VCaP (cell line): Measurements from ENCODE around the gene SAC3D1.

Source experiments
- H3K27ac ChIP-seq: fragments of 450-650 bp; 2 replicates; pipeline ENCODE4 v1.5.1; 2017
- TF ChIP-seq, protein P1 (sequence below): fragments of 450-650 bp; conservative IDR thresholded peaks from 2 replicates; pipeline ENCODE4 v1.5.1; 2017; ENCODE audit warnings: mild to moderate bottlenecking, moderate library complexity

SAC3D1 gene

DNA sequence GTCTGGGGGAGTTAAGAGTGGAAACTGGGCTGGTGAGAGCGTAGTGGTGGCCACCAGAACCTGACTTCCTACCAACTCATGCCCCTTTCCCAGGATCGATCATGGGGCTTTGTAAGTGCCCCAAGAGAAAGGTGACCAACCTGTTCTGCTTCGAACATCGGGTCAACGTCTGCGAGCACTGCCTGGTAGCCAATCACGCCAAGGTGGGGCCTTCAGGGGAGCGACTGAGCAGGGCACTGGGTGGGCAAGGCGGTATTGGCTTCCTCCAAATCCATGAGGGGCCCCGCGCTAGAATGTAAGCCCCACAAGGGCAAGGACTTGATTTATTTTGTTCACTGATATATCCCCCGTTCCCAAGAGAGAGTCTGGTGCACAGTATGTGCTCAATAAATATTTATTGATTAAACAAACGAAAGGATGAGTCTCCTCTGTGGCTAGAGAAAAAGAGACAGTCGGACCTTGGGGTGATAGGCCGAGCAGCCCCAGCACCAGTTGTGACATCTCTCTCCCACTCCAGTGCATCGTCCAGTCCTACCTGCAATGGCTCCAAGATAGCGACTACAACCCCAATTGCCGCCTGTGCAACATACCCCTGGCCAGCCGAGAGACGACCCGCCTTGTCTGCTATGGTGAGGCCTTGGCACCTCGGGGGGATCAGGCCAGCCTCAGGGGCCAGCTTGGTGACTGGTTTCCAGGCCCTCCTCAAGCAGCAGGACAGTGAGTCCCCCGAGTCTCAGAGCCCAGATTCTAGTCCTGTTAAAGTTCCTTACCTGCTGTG is 43.8 kb downstream of the SAC3D1 start:
- TF ChIP-seq, protein P1, sequence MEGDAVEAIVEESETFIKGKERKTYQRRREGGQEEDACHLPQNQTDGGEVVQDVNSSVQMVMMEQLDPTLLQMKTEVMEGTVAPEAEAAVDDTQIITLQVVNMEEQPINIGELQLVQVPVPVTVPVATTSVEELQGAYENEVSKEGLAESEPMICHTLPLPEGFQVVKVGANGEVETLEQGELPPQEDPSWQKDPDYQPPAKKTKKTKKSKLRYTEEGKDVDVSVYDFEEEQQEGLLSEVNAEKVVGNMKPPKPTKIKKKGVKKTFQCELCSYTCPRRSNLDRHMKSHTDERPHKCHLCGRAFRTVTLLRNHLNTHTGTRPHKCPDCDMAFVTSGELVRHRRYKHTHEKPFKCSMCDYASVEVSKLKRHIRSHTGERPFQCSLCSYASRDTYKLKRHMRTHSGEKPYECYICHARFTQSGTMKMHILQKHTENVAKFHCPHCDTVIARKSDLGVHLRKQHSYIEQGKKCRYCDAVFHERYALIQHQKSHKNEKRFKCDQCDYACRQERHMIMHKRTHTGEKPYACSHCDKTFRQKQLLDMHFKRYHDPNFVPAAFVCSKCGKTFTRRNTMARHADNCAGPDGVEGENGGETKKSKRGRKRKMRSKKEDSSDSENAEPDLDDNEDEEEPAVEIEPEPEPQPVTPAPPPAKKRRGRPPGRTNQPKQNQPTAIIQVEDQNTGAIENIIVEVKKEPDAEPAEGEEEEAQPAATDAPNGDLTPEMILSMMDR = no peak

DNA sequence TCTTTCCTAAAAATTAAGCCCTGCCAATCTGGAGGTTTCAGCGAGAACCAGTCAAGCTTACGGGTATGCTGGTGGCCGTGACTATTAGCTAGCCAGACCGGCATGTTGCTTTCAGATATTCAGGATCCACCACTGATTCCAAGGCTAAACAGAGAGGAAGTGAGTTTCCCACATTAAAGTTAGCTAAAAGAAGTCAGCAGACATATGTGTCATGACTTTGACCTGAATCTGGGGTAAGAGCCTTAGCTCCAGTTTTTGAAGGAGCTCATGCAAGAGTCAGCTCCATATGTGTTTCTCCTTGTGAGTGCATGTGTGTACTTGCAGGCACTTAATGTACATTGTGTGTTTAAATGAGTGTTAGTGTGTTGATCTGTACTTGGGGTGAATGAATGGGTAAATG is 44.4 kb downstream of the SAC3D1 start:
- TF ChIP-seq, protein P1 = no peak
- no peak overlapping the region for H3K27ac ChIP-seq

More for the DNA sequence above, 43.8 kb downstream of the SAC3D1 start:
- peak overlapping the region; percentile 82 for H3K27ac ChIP-seq

DNA sequence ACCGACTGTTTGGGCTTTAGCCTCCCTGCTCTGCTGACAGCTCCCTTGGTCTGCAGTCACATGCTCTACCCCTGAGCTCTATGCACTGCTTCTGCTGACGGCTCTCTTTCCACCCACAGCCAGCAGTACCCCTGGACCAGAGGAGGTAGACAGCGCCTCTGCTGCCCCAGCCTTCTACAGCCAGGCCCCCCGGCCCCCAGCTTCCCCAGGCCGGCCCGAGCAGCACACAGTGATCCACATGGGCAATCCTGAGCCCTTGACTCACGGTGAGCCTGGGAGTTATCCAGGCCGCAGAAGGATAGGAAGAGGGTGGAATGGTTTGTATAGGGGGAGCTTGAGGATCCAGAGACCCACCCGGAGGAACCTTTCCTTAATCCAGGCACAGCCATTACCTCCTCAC is 45.8 kb downstream of the SAC3D1 start:
- H3K27ac ChIP-seq = no peak overlapping the region
- TF ChIP-seq, protein P1 = no peak

DNA sequence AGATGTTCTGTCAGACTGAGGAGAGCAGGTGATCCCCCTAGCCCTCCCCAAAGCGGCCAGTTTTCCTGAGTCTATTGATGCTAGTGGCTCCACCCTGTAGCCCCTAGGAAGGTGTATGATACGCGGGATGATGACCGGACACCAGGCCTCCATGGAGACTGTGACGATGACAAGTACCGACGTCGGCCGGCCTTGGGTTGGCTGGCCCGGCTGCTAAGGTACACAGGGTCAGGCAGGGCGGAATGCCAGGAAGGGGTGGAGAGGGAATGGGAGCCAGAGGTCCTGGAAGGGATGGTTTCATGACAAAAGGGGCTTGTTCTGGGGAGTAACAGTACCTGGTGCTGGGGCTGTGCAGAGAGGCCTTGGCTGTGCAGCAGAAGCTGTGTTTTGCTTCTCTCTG is 46.2 kb downstream of the SAC3D1 start:
- no peak overlapping the region for H3K27ac ChIP-seq
- TF ChIP-seq, protein P1 = no peak

DNA sequence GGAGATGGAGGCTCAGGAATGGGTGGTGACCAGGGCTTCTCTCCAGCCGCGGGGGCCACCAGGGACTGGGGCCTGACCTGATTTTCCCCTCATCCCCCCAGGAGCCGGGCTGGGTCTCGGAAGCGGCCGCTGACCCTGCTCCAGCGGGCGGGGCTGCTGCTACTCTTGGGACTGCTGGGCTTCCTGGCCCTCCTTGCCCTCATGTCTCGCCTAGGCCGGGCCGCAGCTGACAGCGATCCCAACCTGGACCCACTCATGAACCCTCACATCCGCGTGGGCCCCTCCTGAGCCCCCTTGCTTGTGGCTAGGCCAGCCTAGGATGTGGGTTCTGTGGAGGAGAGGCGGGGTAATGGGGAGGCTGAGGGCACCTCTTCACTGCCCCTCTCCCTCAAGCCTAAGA is 46.8 kb downstream of the SAC3D1 start:
- TF ChIP-seq, protein P1 = no peak
- H3K27ac ChIP-seq = no peak overlapping the region

DNA sequence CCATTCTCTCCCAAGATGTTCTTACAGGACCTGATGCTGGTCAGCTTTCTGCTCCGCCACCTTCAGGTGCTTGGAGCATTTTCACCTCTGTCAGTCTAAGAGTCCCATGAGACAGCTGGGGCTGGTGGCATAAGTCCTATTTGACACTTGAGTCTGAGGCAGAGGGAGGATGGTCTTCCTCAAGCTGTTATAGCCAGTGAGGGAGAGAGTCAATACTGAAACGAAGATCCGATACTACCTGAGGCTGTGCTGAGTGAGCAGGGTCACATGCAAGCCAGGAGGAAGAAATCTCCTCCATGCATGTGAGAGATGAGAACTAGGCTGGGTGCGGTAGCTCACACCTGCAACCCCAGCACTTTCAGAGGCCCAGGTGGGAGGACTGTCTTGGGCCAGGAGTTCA is 48.6 kb downstream of the SAC3D1 start:
- TF ChIP-seq, protein P1 = no peak

DNA sequence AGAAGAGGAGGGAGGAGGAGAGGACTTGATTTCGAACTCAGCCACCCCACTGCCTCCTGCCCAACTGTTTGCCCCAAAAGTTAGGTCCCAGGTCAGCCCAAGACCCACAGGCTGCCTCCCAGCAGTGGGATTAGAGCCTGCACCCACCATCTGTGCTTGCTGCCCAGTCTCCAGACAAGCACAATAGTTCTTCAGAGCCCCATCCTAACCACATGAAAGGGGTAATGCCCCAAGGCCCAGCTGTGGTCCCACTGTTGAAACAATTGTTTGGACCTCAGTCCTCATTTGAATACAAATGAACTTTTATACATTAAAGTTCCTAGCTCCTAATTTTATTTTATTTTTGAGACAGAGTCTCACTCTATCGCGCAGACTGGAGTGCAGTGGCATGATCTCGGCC is 49.6 kb downstream of the SAC3D1 start:
- no peak overlapping the region for H3K27ac ChIP-seq
- TF ChIP-seq, protein P1 = no peak

More for the DNA sequence above, 48.6 kb downstream of the SAC3D1 start:
- no peak overlapping the region for H3K27ac ChIP-seq
